AG09309 (cell line): Measurements from ENCODE around the gene CROT.

Experiments
- DNase-seq: peaks from one replicate; pipeline ENCODE4 v3.0.0-alpha.2; 2010; ENCODE audit warnings: low read depth
- H3K4me3 ChIP-seq: 2 replicates; pipeline ENCODE4 v1.5.1; 2011; ENCODE audit warnings: mild to moderate bottlenecking, low read depth, low read length, moderate library complexity; ENCODE audit not compliant: control insufficient read depth
- CTCF ChIP-seq: IDR thresholded peaks from 2 replicates; pipeline ENCODE4 v1.5.1; 2011; ENCODE audit warnings: mild to moderate bottlenecking, low read depth, low read length, inconsistent platforms; ENCODE audit not compliant: insufficient read depth, control insufficient read depth; ENCODE audit errors: missing control alignments

Gene CROT

GRCh38 chr7:87330942-87331341 lies 14.5 kb upstream of the CROT start:
- DNase-seq, result no peak

GRCh38 chr7:87331687-87332252 lies 13.7 kb upstream of the CROT start:
- no peak for DNase-seq
- no peak overlapping the region for H3K4me3 ChIP-seq
- TF ChIP-seq CTCF, result no peak

More at GRCh38 chr7:87330942-87331341, 14.5 kb upstream of the CROT start:
- H3K4me3 ChIP-seq, result no peak overlapping the region
- TF ChIP-seq CTCF, result no peak

- H3K4me3 ChIP-seq, result no peak overlapping the region
- no peak for TF ChIP-seq CTCF
- no peak for DNase-seq
Measured at GRCh38 chr7:87332321-87332720, 13.1 kb upstream of the CROT start.

- H3K4me3 ChIP-seq, result no peak overlapping the region
- no peak for TF ChIP-seq CTCF
- no peak for DNase-seq
Measured at GRCh38 chr7:87336136-87336535, 9.3 kb upstream of the CROT start.

- DNase-seq, result no peak
- H3K4me3 ChIP-seq, result no peak overlapping the region
- TF ChIP-seq CTCF, result no peak
Measured at GRCh38 chr7:87337331-87337730, 8.1 kb upstream of the CROT start.

GRCh38 chr7:87339373-87339897 lies 6.0 kb upstream of the CROT start:
- H3K4me3 ChIP-seq, result no peak overlapping the region
- TF ChIP-seq CTCF, result no peak
- DNase-seq, result peak; percentile 7
